ENCODE data around the gene LRR1.

Gene LRR1

GRCh38 chr14:49586673-49587460 is 11.9 kb upstream of the LRR1 start (continued):
- TF ChIP-seq RBAK (tag by site-specific recombination; IDR thresholded peaks at IDR 0.05) (no peak), ZNF366 (tag by site-specific recombination; conservative IDR thresholded peaks at IDR 0.05) (peak; percentile 92), ZBTB17 (tag by site-specific recombination; IDR thresholded peaks at IDR 0.05) (peak; percentile 93; the same call in 1 of the 2 replicates), ZNF692 (tag by site-specific recombination; IDR thresholded peaks at IDR 0.05) (peak; percentile 44), ZNF701 (tag by site-specific recombination; IDR thresholded peaks at IDR 0.05) (no peak), ZNF157 (tag by site-specific recombination; IDR thresholded peaks at IDR 0.05) (no peak), SCRT1 (tag by site-specific recombination; IDR thresholded peaks at IDR 0.05; ENCODE audit: borderline replicate concordance) (no peak), KLF1 (tag by site-specific recombination; IDR thresholded peaks at IDR 0.05) (no peak), ZNF433 (tag by site-specific recombination; IDR thresholded peaks at IDR 0.05; ENCODE audit: low read depth) (no peak), ZNF416 (tag by site-specific recombination; IDR thresholded peaks at IDR 0.05) (no peak), REST (tag by site-specific recombination; IDR thresholded peaks at IDR 0.05) (no peak; the same call in 1 of the 2 replicates), ZNF585B (tag by site-specific recombination; IDR thresholded peaks at IDR 0.05) (no peak), ZNF837 (tag by site-specific recombination; IDR thresholded peaks at IDR 0.05) (no peak), HOXC10 (CRISPR knock-in tag; IDR thresholded peaks at IDR 0.05) (no peak), BCL11A (tag by site-specific recombination; IDR thresholded peaks at IDR 0.05; ENCODE audit: low read depth) (peak; percentile 100), ZSCAN5A (tag by site-specific recombination; IDR thresholded peaks at IDR 0.05) (no peak), ZNF292 (tag by site-specific recombination; IDR thresholded peaks at IDR 0.05; ENCODE audit: borderline replicate concordance, low read depth) (no peak), ZSCAN30 (tag by site-specific recombination; IDR thresholded peaks at IDR 0.05) (no peak; the same call in 1 of the 2 replicates), PBX3 (CRISPR knock-in tag; IDR thresholded peaks at IDR 0.05) (no peak), ZBTB7A (tag by site-specific recombination; IDR thresholded peaks at IDR 0.05; ENCODE audit: low read depth) (peak; percentile 67; the same call in 1 of the 2 replicates), ZNF121 (tag by site-specific recombination; IDR thresholded peaks at IDR 0.05) (peak; percentile 100), TSHZ1 (tag by site-specific recombination; IDR thresholded peaks at IDR 0.05; ENCODE audit: borderline replicate concordance) (no peak), MYNN (tag by site-specific recombination; IDR thresholded peaks at IDR 0.05; ENCODE audit: borderline replicate concordance) (0 out of 2 replicates have a peak, but pooled peaks have one; percentile 33), INSM2 (tag by site-specific recombination; IDR thresholded peaks at IDR 0.05) (0 out of 2 replicates have a peak, but pooled peaks have one; percentile 39), ZSCAN23 (tag by site-specific recombination; IDR thresholded peaks at IDR 0.05) (no peak), ZNF558 (tag by site-specific recombination; IDR thresholded peaks at IDR 0.05) (no peak; the same call in 1 of the 2 replicates)

Data from HEK293 (cell line).